Glutamatergic neuron (in vitro differentiated cells): ENCODE measurements around the gene ACTR3C. TPM values are rescaled to one million over a fixed set of nuclear protein-coding genes. Genes with fewer than 3 reads are reported as not detected.
A peak's percentile ranks its signal among the peaks of the same experiment; 100 is the strongest.

Source experiments
- DNase-seq: peaks from one replicate; pipeline ENCODE4 v3.0.0; 2022
- H3K27ac Mint-ChIP-seq: one replicate; pipeline ENCODE4 v1.8.0; 2020; ENCODE audit warnings: mild to moderate bottlenecking, mixed read lengths, inconsistent platforms; ENCODE audit not compliant: unreplicated experiment
- H3K27me3 Mint-ChIP-seq: one replicate; pipeline ENCODE4 v1.8.0; 2020; ENCODE audit warnings: mild to moderate bottlenecking, moderate library complexity, mixed read lengths, inconsistent platforms; ENCODE audit not compliant: unreplicated experiment
- H3K36me3 Mint-ChIP-seq: one replicate; pipeline ENCODE4 v1.8.0; 2020; ENCODE audit warnings: mild to moderate bottlenecking, mixed read lengths, inconsistent platforms; ENCODE audit not compliant: unreplicated experiment
- H3K4me1 Mint-ChIP-seq: one replicate; pipeline ENCODE4 v1.8.0; 2020; ENCODE audit warnings: mild to moderate bottlenecking, low read depth, mixed read lengths, inconsistent platforms; ENCODE audit not compliant: unreplicated experiment
- H3K4me3 Mint-ChIP-seq: one replicate; pipeline ENCODE4 v1.8.0; 2020; ENCODE audit warnings: mild to moderate bottlenecking, mixed read lengths, inconsistent platforms; ENCODE audit not compliant: unreplicated experiment
- H3K9me3 Mint-ChIP-seq: one replicate; pipeline ENCODE4 v1.8.0; 2020; ENCODE audit warnings: mild to moderate bottlenecking, moderate library complexity, mixed read lengths, inconsistent platforms; ENCODE audit not compliant: unreplicated experiment
- total RNA-seq: library from RNA; stranded (reverse); fragmentation: NEBNext Ultra II Directional; extraction: Animal tissue kit (Norgen Biotek cat#: 25700); gene quantifications from one replicate; pipeline ENCODE4 v1.2.1, GENCODE V29; 2021; ENCODE audit not compliant: unreplicated experiment
- TF ChIP-seq, protein P1 (sequence below): fragments of 200-600 bp; sonication (generic); IDR thresholded peaks from one replicate; pipeline ENCODE4 v1.5.0; 2021; ENCODE audit not compliant: partially characterized antibody, unreplicated experiment

ACTR3C gene
- total RNA-seq, 1 donor from 2014 or later, result not detected

DNA sequence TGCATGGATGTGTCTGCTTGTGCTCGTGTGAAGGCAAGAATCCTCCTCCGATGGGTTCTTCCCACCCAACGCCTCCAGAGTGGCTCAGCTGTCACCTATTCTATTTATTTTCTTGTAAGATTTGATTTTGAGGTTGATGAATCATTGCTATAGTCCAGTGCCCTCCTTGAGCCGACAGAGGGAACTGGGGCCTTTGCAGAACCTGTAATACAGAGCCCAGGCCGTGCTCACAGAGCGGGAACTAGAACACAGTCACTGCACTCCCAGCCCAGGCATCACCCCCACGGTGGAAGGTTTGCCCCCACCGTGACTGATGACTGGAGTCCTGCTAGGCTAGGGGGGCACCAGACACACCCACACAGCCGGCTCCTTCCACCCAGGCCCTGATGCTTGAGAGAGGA, 16.1 kb upstream of the ACTR3C start:
- DNase-seq, result no peak
- TF ChIP-seq, protein P1, sequence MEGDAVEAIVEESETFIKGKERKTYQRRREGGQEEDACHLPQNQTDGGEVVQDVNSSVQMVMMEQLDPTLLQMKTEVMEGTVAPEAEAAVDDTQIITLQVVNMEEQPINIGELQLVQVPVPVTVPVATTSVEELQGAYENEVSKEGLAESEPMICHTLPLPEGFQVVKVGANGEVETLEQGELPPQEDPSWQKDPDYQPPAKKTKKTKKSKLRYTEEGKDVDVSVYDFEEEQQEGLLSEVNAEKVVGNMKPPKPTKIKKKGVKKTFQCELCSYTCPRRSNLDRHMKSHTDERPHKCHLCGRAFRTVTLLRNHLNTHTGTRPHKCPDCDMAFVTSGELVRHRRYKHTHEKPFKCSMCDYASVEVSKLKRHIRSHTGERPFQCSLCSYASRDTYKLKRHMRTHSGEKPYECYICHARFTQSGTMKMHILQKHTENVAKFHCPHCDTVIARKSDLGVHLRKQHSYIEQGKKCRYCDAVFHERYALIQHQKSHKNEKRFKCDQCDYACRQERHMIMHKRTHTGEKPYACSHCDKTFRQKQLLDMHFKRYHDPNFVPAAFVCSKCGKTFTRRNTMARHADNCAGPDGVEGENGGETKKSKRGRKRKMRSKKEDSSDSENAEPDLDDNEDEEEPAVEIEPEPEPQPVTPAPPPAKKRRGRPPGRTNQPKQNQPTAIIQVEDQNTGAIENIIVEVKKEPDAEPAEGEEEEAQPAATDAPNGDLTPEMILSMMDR, result no peak
- Mint-ChIP-seq H3K27ac (no peak overlapping the region), H3K27me3 (peaks cover 30% of the 10 kb centered on the region), H3K36me3 (peaks cover 5% of the 10 kb centered on the region), H3K9me3 (peaks cover 4% of the 10 kb centered on the region), H3K4me3 (no peak overlapping the region), H3K4me1 (peaks cover 17% of the 10 kb centered on the region)

GRCh38 chr7:150338166-150338829, 15.0 kb upstream of the ACTR3C start:
- peak overlapping the region; percentile 22 for H3K27ac Mint-ChIP-seq
- TF ChIP-seq, protein P1, result no peak
- no peak for DNase-seq
- H3K27me3 Mint-ChIP-seq, result peaks cover 29% of the 10 kb centered on the region
- no peak overlapping the region for H3K4me3 Mint-ChIP-seq
- H3K4me1 Mint-ChIP-seq, result peaks cover 17% of the 10 kb centered on the region
- H3K36me3 Mint-ChIP-seq, result peaks cover 3% of the 10 kb centered on the region
- H3K9me3 Mint-ChIP-seq, result peaks cover 4% of the 10 kb centered on the region

DNA sequence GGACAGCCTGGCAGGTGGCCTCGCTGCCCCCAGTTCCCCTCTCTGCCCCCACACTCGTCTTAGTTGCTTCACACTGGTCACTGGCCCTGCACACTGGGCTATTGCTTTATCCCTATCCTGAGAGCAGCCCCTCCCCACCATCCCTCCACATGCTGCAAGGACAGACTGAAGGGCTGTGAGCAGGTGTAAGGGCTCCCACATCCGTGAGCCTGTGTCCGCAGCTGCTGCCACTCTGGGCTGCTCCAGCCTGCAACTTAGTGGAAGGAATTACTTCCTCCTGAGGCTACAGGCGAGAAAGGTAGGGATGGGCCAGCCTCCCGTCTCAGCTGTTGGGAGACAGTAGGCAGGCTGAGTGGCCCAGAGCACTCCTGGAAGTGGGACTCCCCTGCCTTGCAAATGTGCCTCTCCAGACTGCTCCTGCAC, 14.3 kb upstream of the ACTR3C start:
- H3K36me3 Mint-ChIP-seq, result no peaks in the 10 kb centered on the region
- H3K9me3 Mint-ChIP-seq, result peaks cover 4% of the 10 kb centered on the region
- H3K27me3 Mint-ChIP-seq, result peaks cover 27% of the 10 kb centered on the region
- no peak overlapping the region for H3K27ac Mint-ChIP-seq
- DNase-seq, result no peak
- no peak overlapping the region for H3K4me3 Mint-ChIP-seq
- TF ChIP-seq, protein P1, result no peak
- peaks cover 17% of the 10 kb centered on the region for H3K4me1 Mint-ChIP-seq

DNA sequence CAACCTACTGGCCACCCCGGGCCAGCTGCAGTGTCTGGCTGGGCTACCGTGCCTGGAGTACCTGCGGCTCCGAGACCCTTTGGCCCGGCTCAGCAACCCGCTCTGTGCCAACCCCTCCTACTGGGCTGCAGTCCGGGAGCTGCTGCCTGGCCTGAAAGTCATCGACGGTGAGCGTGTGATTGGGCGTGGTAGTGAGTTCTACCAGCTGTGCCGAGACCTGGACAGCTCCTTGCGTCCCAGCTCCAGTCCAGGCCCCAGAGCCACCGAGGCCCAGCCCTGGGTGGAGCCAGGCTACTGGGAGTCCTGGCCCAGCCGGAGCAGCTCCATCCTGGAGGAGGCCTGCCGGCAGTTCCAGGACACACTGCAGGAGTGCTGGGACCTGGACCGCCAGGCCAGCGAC, 13.8 kb upstream of the ACTR3C start:
- Mint-ChIP-seq H3K27ac (no peak overlapping the region), H3K4me1 (peaks cover 17% of the 10 kb centered on the region), H3K4me3 (no peak overlapping the region)

GRCh38 chr7:150336746-150337145, 13.4 kb upstream of the ACTR3C start:
- Mint-ChIP-seq H3K27ac (no peak overlapping the region), H3K27me3 (peaks cover 20% of the 10 kb centered on the region), H3K36me3 (no peaks in the 10 kb centered on the region), H3K4me3 (no peak overlapping the region), H3K9me3 (peaks cover 2% of the 10 kb centered on the region), H3K4me1 (peaks cover 17% of the 10 kb centered on the region)
- no peak for DNase-seq
- TF ChIP-seq, protein P1, result no peak

More for the DNA sequence above, 13.8 kb upstream of the ACTR3C start:
- H3K27me3 Mint-ChIP-seq, result peaks cover 24% of the 10 kb centered on the region
- peaks cover 4% of the 10 kb centered on the region for H3K9me3 Mint-ChIP-seq
- DNase-seq, result no peak
- TF ChIP-seq, protein P1, result no peak
- H3K36me3 Mint-ChIP-seq, result no peaks in the 10 kb centered on the region
